H1 (cell line): ENCODE results near the gene SNX25. TPM values are rescaled to one million over a fixed set of nuclear protein-coding genes. Genes with fewer than 3 reads are reported as not detected.

ENCODE experiments used
- CTCF ChIA-PET: fragments of 300-600 bp; sonication (Branson Sonifier 250); formaldehyde crosslinking; loops from one replicate; lab custom pipeline; 2021; ENCODE audit not compliant: partially characterized antibody; lab: Charles Lee
- POLR2A ChIA-PET: fragments of 300-600 bp; sonication (Branson Sonifier 250); formaldehyde crosslinking; loops from one replicate; lab custom pipeline; 2021; ENCODE audit warnings: inconsistent platforms; ENCODE audit not compliant: partially characterized antibody; lab: Charles Lee
- DNase-seq, 2 experiments: peaks; one replicate each; pipeline versions ENCODE4 v3.0.0 to v3.0.0-alpha.2; 2010 to 2022; ENCODE audit warnings: low spot score in 2 of 2, low read depth in 1 of 2, mixed read lengths in 1 of 2
- FAIRE-seq: peaks from 2 replicates; lab custom pipeline; 2011; peaks lifted over from hg19 to GRCh38; lab: Jason Lieb, UNC
- H2AFZ ChIP-seq: 2 replicates; pipeline ENCODE4 v1.8.1; 2012; ENCODE audit warnings: low read length, inconsistent platforms
- H2AK5ac ChIP-seq: 2 replicates; pipeline ENCODE4 v1.6.1; 2013; ENCODE audit warnings: low read depth, low read length
- H2BK120ac ChIP-seq: replicated peaks from 2 replicates; pipeline ENCODE3; 2013; ENCODE audit warnings: low read depth, low read length, inconsistent platforms
- H2BK12ac ChIP-seq: 2 replicates; pipeline ENCODE4 v1.6.1; 2013; ENCODE audit warnings: low read depth, low read length
- H2BK15ac ChIP-seq: 2 replicates; pipeline ENCODE4 v1.6.1; 2013; ENCODE audit warnings: low read length
- H2BK20ac ChIP-seq: 2 replicates; pipeline ENCODE4 v1.6.1; 2013; ENCODE audit warnings: low read length
- H2BK5ac ChIP-seq: 2 replicates; pipeline ENCODE4 v1.6.1; 2013; ENCODE audit warnings: low read depth, low read length
- H3K14ac ChIP-seq: 2 replicates; pipeline ENCODE4 v1.6.1; 2013; ENCODE audit warnings: inconsistent platforms; ENCODE audit not compliant: insufficient read length
- H3K18ac ChIP-seq: 2 replicates; pipeline ENCODE4 v1.6.1; 2013; ENCODE audit warnings: low read length; ENCODE audit errors: extremely low read depth
- H3K23ac ChIP-seq: 2 replicates; pipeline ENCODE4 v1.6.1; 2013; ENCODE audit warnings: inconsistent platforms; ENCODE audit not compliant: insufficient read length
- H3K23me2 ChIP-seq: 2 replicates; pipeline ENCODE4 v1.6.1; 2013; ENCODE audit warnings: low read depth, low read length
- H3K27ac ChIP-seq: 2 replicates; pipeline ENCODE4 v1.6.1; 2011; ENCODE audit warnings: low read depth, low read length, inconsistent platforms
- H3K27me3 ChIP-seq, 4 experiments: replicated peaks in 1 of 4; 1 replicate in 1 of 4; 2 replicates in 3 of 4; pipeline versions ENCODE4 v1.6.1 to v1.8.1; 2011 to 2013; ENCODE audit warnings: low read length in 3 of 4, mild to moderate bottlenecking in 3 of 4, inconsistent platforms in 2 of 4, mixed read lengths in 2 of 4, moderate library complexity in 1 of 4; ENCODE audit not compliant: control insufficient read depth in 3 of 4, insufficient read depth in 3 of 4; ENCODE audit errors: extremely low read depth in 1 of 4
- H3K36me3 ChIP-seq, 4 experiments: 2 replicates each; pipeline versions ENCODE4 v1.6.1 to v1.8.1; 2011 to 2013; ENCODE audit warnings: mild to moderate bottlenecking in 4 of 4, low read length in 3 of 4, moderate library complexity in 2 of 4, control low read depth in 1 of 4, inconsistent platforms in 1 of 4; ENCODE audit not compliant: insufficient read depth in 4 of 4, control insufficient read depth in 2 of 4
- H3K4ac ChIP-seq: replicated peaks from 2 replicates; pipeline ENCODE3; 2013; ENCODE audit warnings: low read length, low read depth, mixed read lengths, inconsistent platforms; ENCODE audit not compliant: insufficient read length
- H3K4me1 ChIP-seq, 4 experiments: replicated peaks in 1 of 4; 1 replicate in 1 of 4; 2 replicates in 3 of 4; pipeline versions ENCODE4 v1.6.1 to v1.8.1; 2011 to 2013; ENCODE audit warnings: low read length in 3 of 4, inconsistent platforms in 2 of 4, mixed read lengths in 1 of 4; ENCODE audit not compliant: insufficient read depth in 4 of 4, control insufficient read depth in 3 of 4
- H3K4me2 ChIP-seq, 2 experiments: 2 replicates each; pipeline versions ENCODE4 v1.6.1 to v1.8.1; 2011 to 2013; ENCODE audit warnings: low read depth in 2 of 2, low read length in 2 of 2, control low read depth in 1 of 2, inconsistent platforms in 1 of 2, mild to moderate bottlenecking in 1 of 2; ENCODE audit not compliant: insufficient read depth in 1 of 2
- H3K4me3 ChIP-seq, 4 experiments: fragments of 200-600, 300-600 bp in 1 of 4; sonication (generic), shearing (Covaris generic), sonication (Bioruptor Twin) in 1 of 4; 2 replicates each; pipeline versions ENCODE4 v1.5.1 to v1.8.1; 2011 to 2016; ENCODE audit warnings: low read length in 4 of 4, low read depth in 3 of 4, control low read depth in 2 of 4, inconsistent platforms in 2 of 4, mild to moderate bottlenecking in 2 of 4, mixed read lengths in 1 of 4, moderate library complexity in 1 of 4; ENCODE audit not compliant: insufficient read depth in 2 of 4; ENCODE audit errors: extremely low read depth in 1 of 4
- H3K56ac ChIP-seq: replicated peaks from 2 replicates; pipeline ENCODE3; 2013; ENCODE audit warnings: low read depth, mild to moderate bottlenecking, mixed read lengths, low read length, inconsistent platforms; ENCODE audit not compliant: insufficient read length
- H3K79me1 ChIP-seq: 2 replicates; pipeline ENCODE4 v1.6.1; 2013; ENCODE audit warnings: low read depth, low read length, control low read depth
- H3K79me2 ChIP-seq, 2 experiments: 2 replicates each; pipeline versions ENCODE4 v1.6.1 to v1.8.1; 2012 to 2013; ENCODE audit warnings: low read length in 2 of 2, mild to moderate bottlenecking in 2 of 2, inconsistent platforms in 1 of 2; ENCODE audit not compliant: insufficient read depth in 2 of 2, control insufficient read depth in 1 of 2
- H3K9ac ChIP-seq, 4 experiments: replicated peaks in 1 of 4; 1 replicate in 1 of 4; 2 replicates in 3 of 4; pipeline versions ENCODE4 v1.6.1 to v1.8.1; 2011 to 2013; ENCODE audit warnings: low read depth in 3 of 4, low read length in 3 of 4, control low read depth in 2 of 4, mild to moderate bottlenecking in 2 of 4, moderate library complexity in 2 of 4, inconsistent platforms in 1 of 4; ENCODE audit errors: extremely low read depth in 1 of 4
- H3K9me3 ChIP-seq, 2 experiments: 2 replicates each; pipeline versions ENCODE4 v1.6.1 to v1.8.1; 2012 to 2013; ENCODE audit warnings: mild to moderate bottlenecking in 2 of 2, moderate library complexity in 2 of 2, control low read depth in 1 of 2, inconsistent platforms in 1 of 2, low read depth in 1 of 2, low read length in 1 of 2, mixed read lengths in 1 of 2; ENCODE audit not compliant: insufficient read depth in 2 of 2
- H4K20me1 ChIP-seq, 2 experiments: replicated peaks in 1 of 2; 2 replicates each; pipeline versions ENCODE3 to v1.8.1; 2011 to 2013; ENCODE audit warnings: inconsistent platforms in 2 of 2, low read length in 2 of 2, mild to moderate bottlenecking in 1 of 2; ENCODE audit not compliant: insufficient read depth in 2 of 2, control insufficient read depth in 1 of 2
- H4K5ac ChIP-seq: 2 replicates; pipeline ENCODE4 v1.6.1; 2013; ENCODE audit warnings: low read length, low read depth, mixed read lengths, inconsistent platforms; ENCODE audit not compliant: insufficient read length
- H4K8ac ChIP-seq: 2 replicates; pipeline ENCODE4 v1.8.0; 2013; ENCODE audit warnings: mild to moderate bottlenecking, moderate library complexity, low read length, inconsistent platforms; ENCODE audit not compliant: insufficient read depth; ENCODE audit errors: extremely low read depth
- H4K91ac ChIP-seq: replicated peaks from 2 replicates; pipeline ENCODE3; 2013; ENCODE audit warnings: low read length, mixed read lengths, inconsistent platforms; ENCODE audit not compliant: insufficient read length
- BACH1 ChIP-seq: IDR thresholded peaks from 2 replicates; pipeline ENCODE4 v1.6.1; 2012; ENCODE audit warnings: low read length, improper control_type of control experiment
- CBX5 ChIP-seq: fragments of 300-800, 300-1000 bp; sonication (generic); IDR thresholded peaks from 2 replicates; pipeline ENCODE4 v1.7.1; 2016; ENCODE audit warnings: antibody characterized with exemption, low read length, low read depth
- CEBPB ChIP-seq: IDR thresholded peaks from 2 replicates; pipeline ENCODE4 v1.6.1; 2012; ENCODE audit warnings: low read depth, low read length
- CHD2 ChIP-seq: IDR thresholded peaks from 2 replicates; pipeline ENCODE4 v1.6.1; 2012; ENCODE audit warnings: low read length, improper control_type of control experiment
- CREB1 ChIP-seq: IDR thresholded peaks from 2 replicates; pipeline ENCODE4 v1.6.1; 2012; ENCODE audit warnings: inconsistent platforms
- GTF2F1 ChIP-seq: IDR thresholded peaks from 2 replicates; pipeline ENCODE4 v1.6.1; 2012; ENCODE audit warnings: low read depth, low read length, improper control_type of control experiment, borderline replicate concordance
- HDAC6 ChIP-seq: IDR thresholded peaks from one replicate; pipeline ENCODE4 v1.7.1; 2012; ENCODE audit warnings: low read depth, mild to moderate bottlenecking, inconsistent platforms, low read length, moderate library complexity
- PHF8 ChIP-seq: fragments of 200-600 bp; sonication (generic); conservative IDR thresholded peaks from 2 replicates; pipeline ENCODE4 v1.7.1; 2012; ENCODE audit warnings: low read depth, mild to moderate bottlenecking, inconsistent platforms, low read length, moderate library complexity
- POLR2A ChIP-seq, 2 experiments: IDR thresholded peaks; 1 replicate in 1 of 2; 2 replicates in 1 of 2; pipeline ENCODE4 v1.6.1; 2011; ENCODE audit warnings: low read depth in 2 of 2, low read length in 2 of 2, mild to moderate bottlenecking in 2 of 2; ENCODE audit errors: control extremely low read depth in 1 of 2
- POU5F1 ChIP-seq: IDR thresholded peaks from 2 replicates; pipeline ENCODE4 v1.6.1; 2011; ENCODE audit warnings: low read depth, mild to moderate bottlenecking, low read length, moderate library complexity
- RBBP5 ChIP-seq: IDR thresholded peaks from 2 replicates; pipeline ENCODE4 v1.7.1; 2012; ENCODE audit warnings: low read depth, mild to moderate bottlenecking, inconsistent platforms, low read length, moderate library complexity, borderline replicate concordance
- TAF1 ChIP-seq: IDR thresholded peaks from 2 replicates; pipeline ENCODE4 v1.6.1; 2011; ENCODE audit warnings: mild to moderate bottlenecking, low read depth, low read length
- TAF7 ChIP-seq: optimal IDR thresholded peaks from 2 replicates; pipeline ENCODE3; 2011; ENCODE audit warnings: low read depth, mild to moderate bottlenecking, inconsistent platforms, low read length, moderate library complexity, borderline replicate concordance
- TCF12 ChIP-seq: IDR thresholded peaks from 2 replicates; pipeline ENCODE4 v1.6.1; 2011; ENCODE audit warnings: low read depth, mild to moderate bottlenecking, low read length
- TEAD4 ChIP-seq: IDR thresholded peaks from 2 replicates; pipeline ENCODE4 v1.6.1; 2012; ENCODE audit warnings: low read depth, low read length, inconsistent platforms, mixed read lengths
- WGBS, 2 experiments: shearing (Covaris generic) in 1 of 2; methylation state at CpG; one replicate each; pipeline versions ENCODE4 v1.1.6 to v1.1.7; 2013 to 2015; ENCODE audit warnings: low lambda C conversion rate in 2 of 2, mixed read lengths in 2 of 2, inconsistent platforms in 1 of 2, low coverage in 1 of 2, missing lambda C conversion rate in 1 of 2; ENCODE audit not compliant: insufficient replicate concordance in 2 of 2, insufficient coverage in 1 of 2, insufficient read length in 1 of 2; ENCODE audit errors: extremely low coverage in 1 of 2, missing lambda C conversion rate in 1 of 2; 5-methylcytosine and 5-hydroxymethylcytosine counted together
- polyA plus RNA-seq, 7 experiments: library from polyadenylated mRNA; depleted of rRNA in 3 of 7; stranded (reverse) in 5 of 7; unstranded in 2 of 7; fragments of >200 nt in 5 of 7; fragments of 200-250 nt in 2 of 7; gene quantifications; 1 replicate in 5 of 7; 2 replicates in 1 of 7; 4 replicates in 1 of 7; pipeline versions ENCODE4 v1.2.1 to v1.2.3, GENCODE V29; 2011 to 2013; ENCODE audit warnings: missing spikeins in 2 of 7, mixed read lengths in 2 of 7
- total RNA-seq: library from RNA; stranded (reverse); fragmentation: NEBNext Ultra II Directional; extraction: Animal tissue kit (Norgen Biotek cat#: 25700); gene quantifications from 2 replicates; pipeline ENCODE4 v1.2.1, GENCODE V29; 2021
- TF ChIP-seq, protein P1 (sequence below): IDR thresholded peaks from 2 replicates; pipeline ENCODE4 v1.6.1; 2011; ENCODE audit warnings: low read depth, mild to moderate bottlenecking, low read length; ENCODE audit not compliant: insufficient read depth

The SNX25 gene
- total and polyA plus RNA-seq, 2 of the 8 experiments (the other 6 are each of a cell fraction or from before 2014, with no cell fraction given): 5.4 to 19.9 TPM

DNA sequence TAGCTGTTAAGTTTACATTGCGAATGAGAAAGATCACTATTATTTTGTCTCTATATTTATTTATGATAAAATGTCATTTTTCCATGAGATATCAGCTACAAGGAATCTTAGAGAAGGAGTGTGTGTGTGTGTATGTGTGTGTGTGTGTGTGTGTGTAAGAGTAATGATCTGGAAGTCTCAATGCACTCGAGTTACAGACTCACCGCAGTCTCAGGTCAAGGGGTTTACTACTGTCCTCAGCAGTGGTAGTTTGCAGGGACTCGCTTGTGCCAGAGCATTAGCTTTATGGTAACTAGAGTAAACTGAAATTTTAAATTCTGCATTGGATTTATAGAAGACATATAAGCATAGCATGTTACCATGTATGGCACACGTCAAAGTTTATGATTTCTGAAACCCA lies 155.5 kb downstream of the SNX25 start:
- no peak overlapping the region for H2AK5ac ChIP-seq
- H4K8ac ChIP-seq: no peak overlapping the region
- no peak overlapping the region for H3K4me3 ChIP-seq
- H4K5ac ChIP-seq: no peak overlapping the region
- H3K14ac ChIP-seq: no peak overlapping the region
- no peak overlapping the region for H2AFZ ChIP-seq
- no peaks in the 10 kb centered on the region for H3K27me3 ChIP-seq
- no peak overlapping the region for H2BK15ac ChIP-seq
- no peak overlapping the region for H2BK12ac ChIP-seq
- H3K56ac ChIP-seq: no peak overlapping the region
- no peaks in the 10 kb centered on the region for H3K79me1 ChIP-seq
- peaks cover 0 to 4% (median 0%) of the 10 kb centered on the region in 4 experiments; a peak in 1 of 8 replicates for H3K36me3 ChIP-seq
- 91% methylated on average over 5 of the region's 5 CpGs; no CpG with 5 or more reads in 1 of the 2 experiments for WGBS, 2 experiments
- ChIA-PET POLR2A (interaction anchor here (1.2 kb wide), 1 partner anchor 19 kb away, joined by 4 read pairs; no protein-coding TSS in a partner anchor), CTCF (interaction anchor here (1.0 to 1.3 kb wide), 2 partner anchors 10 to 230 kb away, joined by 3 to 5 read pairs; no protein-coding TSS in a partner anchor)
- H3K9me3 ChIP-seq: no peaks in the 10 kb centered on the region
- no peaks in the 10 kb centered on the region for H4K20me1 ChIP-seq
- H3K23ac ChIP-seq: no peak overlapping the region
- peaks cover 0 to 5% (median 0%) of the 10 kb centered on the region in 4 experiments; a peak in 2 of 7 replicates for H3K4me1 ChIP-seq
- H3K79me2 ChIP-seq: no peaks in the 10 kb centered on the region
- no peak overlapping the region for H2BK5ac ChIP-seq
- no peak overlapping the region for H4K91ac ChIP-seq
- no peak overlapping the region for H3K27ac ChIP-seq
- H2BK20ac ChIP-seq: no peak overlapping the region
- no peak overlapping the region for H3K4me2 ChIP-seq
- FAIRE-seq (no peak), DNase-seq (no peak)
- H3K9ac ChIP-seq: no peak overlapping the region
- no peaks in the 10 kb centered on the region for H3K23me2 ChIP-seq
- H3K4ac ChIP-seq: no peak overlapping the region
- H3K18ac ChIP-seq: no peak overlapping the region
- H2BK120ac ChIP-seq: no peak overlapping the region
- TF ChIP-seq TEAD4: no peak
- no peak for TF ChIP-seq CHD2
- TF ChIP-seq RBBP5: no peak
- no peak for TF ChIP-seq CREB1
- no peak for TF ChIP-seq CBX5
- no peak for TF ChIP-seq CEBPB
- TF ChIP-seq GTF2F1: no peak
- TF ChIP-seq HDAC6: no peak
- TF ChIP-seq, protein P1, sequence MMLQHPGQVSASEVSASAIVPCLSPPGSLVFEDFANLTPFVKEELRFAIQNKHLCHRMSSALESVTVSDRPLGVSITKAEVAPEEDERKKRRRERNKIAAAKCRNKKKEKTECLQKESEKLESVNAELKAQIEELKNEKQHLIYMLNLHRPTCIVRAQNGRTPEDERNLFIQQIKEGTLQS: no peak
- TF ChIP-seq TAF1: no peak
- TF ChIP-seq BACH1: no peak
- no peak for TF ChIP-seq POU5F1
- no peak for TF ChIP-seq PHF8
- no peak for TF ChIP-seq TCF12
- no peak for TF ChIP-seq TAF7
- no peak for TF ChIP-seq POLR2A (IDR thresholded peaks at IDR 0.05; ENCODE audit: control extremely low read depth in 1 of 2, low read depth in 2 of 2, low read length in 2 of 2)
